T47D (cell line): Measurements from ENCODE around the gene CHL1.

Experiments
- DNase-seq, 2 experiments: peaks; one replicate each; pipeline versions ENCODE4 v3.0.0 to v3.0.0-alpha.2; 2011 to 2012; ENCODE audit warnings: low read depth in 1 of 2, low spot score in 1 of 2
- JUND ChIP-seq: IDR thresholded peaks from 2 replicates; pipeline ENCODE4 v1.6.1; 2012; ENCODE audit warnings: low read depth
- in situ Hi-C: cut with HindIII; loops from 2 replicates; pipeline ENCODE4 v1.10.0; 2016; ENCODE audit warnings: low sequenced_read_pairs, low pct_unique_long_range_greater_than_20kb

CHL1 gene

DNA sequence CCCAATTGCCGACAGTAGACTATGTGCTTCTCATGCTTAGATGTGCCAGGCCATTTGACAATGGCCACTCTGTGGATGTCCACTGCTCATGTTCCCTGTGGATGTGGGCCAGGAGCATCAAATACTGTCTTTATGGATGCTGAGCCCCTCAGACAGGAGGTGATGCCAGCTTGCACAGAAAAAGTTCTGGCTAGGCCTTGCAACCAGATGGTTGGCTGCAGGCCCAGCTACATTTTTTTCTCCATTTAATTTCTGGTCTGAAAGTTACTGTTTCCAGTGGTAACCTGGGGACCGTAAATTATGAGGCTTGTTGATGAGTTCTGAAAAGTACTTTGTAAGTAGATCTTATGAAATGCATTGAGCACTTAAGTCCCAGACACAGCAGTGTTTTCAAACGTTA is 228.5 kb downstream of the CHL1 start:
- no peak for TF ChIP-seq JUND
- DNase-seq, result no peak
- in situ Hi-C loops, result no loop called here

DNA sequence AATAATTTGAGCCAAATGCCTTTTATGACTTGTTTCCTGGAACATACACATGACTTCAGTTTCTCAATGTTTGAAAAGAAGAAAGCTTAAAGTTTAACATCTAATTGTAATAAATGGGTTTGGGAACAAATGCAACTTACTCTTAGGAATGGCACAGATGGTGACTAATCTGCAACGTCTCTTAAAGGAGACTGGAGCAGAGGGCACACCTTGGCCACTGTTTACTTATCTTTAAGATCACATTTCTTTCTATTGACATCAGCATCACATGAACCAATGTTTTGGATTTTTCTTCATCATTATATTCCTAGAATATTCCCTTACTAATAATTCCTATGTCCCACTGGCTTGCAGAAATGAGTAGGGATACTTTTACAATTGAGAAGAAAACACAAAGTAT is 229.5 kb downstream of the CHL1 start:
- no peak for TF ChIP-seq JUND
- in situ Hi-C loops, result no loop called here
- DNase-seq, result no peak

DNA sequence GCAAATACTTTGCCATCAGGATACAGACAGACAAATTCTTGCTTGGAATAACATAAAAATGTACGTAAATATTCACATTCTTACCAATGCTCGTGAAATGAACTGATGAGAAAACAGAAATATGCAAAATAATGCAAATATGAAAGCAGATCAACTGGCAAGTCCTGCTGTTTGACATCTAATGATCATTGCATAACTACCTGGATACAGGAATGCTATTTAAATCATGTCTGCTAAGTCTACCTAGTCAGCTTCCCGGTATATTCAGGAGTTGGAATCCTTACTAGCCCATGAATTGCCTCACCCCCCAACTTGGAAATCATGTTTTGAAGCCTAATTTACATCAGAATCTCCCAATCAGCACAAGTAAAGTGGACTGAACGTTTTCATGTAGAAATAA is 230.6 kb downstream of the CHL1 start:
- TF ChIP-seq JUND, result no peak
- in situ Hi-C loops, result no loop called here
- DNase-seq, result no peak

DNA sequence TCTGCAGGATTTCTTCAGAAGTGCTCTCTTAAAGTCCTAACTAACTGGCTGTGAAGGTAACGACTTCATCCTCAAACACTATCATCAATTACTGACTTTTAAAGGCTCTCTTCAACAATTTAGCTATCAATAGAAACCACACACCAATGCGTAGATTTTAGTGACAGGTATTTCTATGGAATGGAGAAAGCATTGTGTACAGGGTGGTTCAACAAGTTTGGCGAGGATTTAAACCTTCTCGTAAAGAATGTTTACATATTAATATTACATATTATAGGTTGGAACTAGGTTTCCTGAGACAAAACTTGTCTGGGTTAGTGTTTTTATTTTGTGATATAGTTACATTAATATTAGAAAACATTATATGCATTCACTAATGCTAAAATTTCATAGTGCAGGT is 233.6 kb downstream of the CHL1 start:
- DNase-seq, result peak; percentile 10 to 68
- no peak for TF ChIP-seq JUND
- in situ Hi-C loops, result no loop called here

DNA sequence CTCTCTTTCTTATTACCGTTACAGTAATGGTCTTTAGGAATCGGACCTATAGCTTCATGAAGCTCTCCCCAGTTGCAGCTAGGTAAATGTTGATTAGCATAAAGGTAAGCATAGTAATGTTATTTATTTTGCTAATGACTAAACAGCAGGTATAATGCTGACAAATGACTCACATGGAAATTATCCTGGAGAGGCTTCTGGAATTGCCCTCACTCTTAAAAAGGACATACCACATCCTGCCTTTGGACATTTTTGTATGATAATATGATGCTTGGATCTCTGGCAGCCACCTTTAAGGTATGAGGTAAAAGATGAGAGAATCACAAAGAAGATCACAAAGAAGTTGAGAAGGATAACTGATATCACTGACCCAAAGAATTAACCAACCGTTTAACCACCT is 238.6 kb downstream of the CHL1 start:
- TF ChIP-seq JUND, result no peak
- in situ Hi-C loops, result no loop called here
- DNase-seq, result no peak

DNA sequence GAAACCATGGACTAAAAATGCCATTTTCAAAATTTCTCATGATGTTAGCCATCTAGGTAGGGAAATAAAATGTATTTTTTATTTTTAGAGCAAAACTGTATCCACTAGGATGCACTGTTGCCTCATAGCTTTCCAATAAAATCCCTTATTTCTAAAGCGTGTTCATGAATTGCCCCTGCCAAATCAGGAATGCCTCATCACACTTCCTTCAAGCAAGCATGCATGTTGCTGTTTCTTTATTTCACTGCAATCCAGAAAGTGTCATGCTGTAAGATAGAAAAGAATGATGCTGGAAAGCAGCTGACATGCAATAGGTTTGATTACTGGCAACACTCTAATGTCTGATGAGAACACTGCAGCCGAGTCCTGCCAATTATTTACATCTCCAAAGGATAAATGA is 239.5 kb downstream of the CHL1 start:
- in situ Hi-C loops, result no loop called here
- TF ChIP-seq JUND, result no peak
- DNase-seq, result no peak

DNA sequence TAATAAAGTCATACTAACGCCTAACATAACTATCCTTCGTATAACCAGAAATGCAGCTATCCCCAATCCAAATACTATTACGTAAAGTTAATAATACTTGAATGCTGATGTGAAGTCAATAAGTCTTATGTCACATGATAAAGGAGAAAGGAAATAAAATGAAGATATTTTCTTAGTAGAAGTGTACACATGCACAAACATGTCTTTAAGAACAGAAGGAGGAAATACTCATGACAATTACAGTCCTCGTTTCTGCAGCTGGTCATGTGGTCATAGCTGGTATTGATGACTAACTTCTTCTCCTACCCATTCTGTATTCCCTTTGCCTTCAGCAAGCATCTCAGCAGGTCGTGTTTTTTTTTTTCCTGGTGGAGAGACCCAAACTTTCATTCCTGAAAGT is 244.3 kb downstream of the CHL1 start:
- in situ Hi-C loops, result no loop called here
- TF ChIP-seq JUND, result no peak
- DNase-seq, result no peak

DNA sequence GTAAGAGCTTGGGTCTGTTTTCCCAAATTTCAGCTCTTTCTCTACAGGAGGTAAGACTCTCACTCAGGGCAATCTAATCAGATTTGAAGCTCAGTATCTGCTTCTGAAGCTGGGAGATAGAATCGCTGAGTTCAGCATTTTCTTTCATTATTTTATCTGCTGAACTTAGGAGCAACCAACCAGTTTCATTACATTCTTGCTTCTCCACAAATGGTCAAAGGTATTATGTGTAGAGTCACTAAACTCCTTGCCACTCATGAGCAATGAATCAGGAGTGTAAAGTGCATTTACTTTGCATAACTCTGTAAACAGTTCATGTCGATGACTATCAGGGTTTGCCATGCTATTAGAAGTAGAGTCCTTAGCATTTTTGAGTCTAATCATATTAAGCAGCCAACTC is 249.4 kb downstream of the CHL1 start:
- no peak for TF ChIP-seq JUND
- in situ Hi-C loops, result no loop called here
- DNase-seq, result peak in 1 of 2 experiments; percentile 24

DNA sequence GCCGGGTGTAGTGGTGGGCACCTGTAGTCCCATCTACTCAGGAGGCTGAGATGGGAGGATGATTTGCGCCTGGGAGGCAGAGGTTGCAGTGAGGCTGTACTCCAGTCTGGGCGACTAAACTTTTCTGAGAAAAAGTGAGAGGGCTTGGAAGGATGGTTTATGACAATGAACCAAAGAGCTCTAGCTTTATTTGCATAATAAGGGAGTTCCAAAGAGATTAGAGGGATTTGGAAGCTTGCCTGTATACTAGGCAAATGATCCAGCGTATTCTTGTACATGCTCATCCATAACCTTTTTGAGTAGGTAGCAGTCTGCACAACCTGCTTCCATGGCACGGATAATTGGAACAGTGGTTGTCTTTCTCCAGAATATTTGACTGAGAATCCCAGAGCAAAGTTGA is 251.1 kb downstream of the CHL1 start:
- no peak for TF ChIP-seq JUND
- no peak for DNase-seq
- in situ Hi-C loops, result no loop called here

DNA sequence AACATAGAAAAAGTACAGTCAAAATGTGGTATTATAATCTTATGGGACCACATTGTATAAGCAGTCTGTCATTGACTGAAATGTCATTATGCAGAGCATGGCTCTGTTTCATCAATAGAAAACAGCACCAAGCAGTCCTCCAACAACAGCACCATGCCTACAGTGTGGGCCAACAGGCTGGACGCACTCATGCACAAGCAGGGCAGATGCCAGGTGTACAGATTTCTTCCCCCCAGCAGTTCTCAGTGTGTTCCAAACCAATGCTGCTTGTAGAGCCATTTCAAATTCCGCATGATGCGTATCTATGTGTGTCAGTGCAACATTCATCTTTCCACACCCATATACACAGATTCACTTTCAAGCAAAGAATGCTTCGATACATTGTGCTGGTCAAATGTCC is 253.1 kb downstream of the CHL1 start:
- no peak for TF ChIP-seq JUND
- in situ Hi-C loops, result no loop called here
- DNase-seq, result no peak

DNA sequence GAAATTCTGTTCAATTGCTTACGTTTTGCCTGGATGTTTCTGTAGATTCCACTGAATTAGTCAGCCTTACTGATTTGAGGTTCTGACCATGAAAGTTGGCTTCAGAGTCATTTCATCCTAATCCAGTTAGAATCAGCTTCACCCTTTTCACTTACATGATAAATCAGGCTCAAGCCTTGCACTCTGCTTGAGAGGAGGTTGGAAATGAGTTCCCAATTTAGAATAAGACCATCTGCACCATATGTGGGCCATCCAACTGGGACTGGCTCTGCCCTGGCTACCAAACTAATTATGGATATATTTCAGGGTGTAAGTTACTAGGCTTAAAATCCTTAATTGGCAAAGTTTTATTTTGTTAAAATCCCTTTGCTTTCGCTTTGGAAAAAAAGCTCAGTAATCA is 255.7 kb downstream of the CHL1 start:
- no peak for TF ChIP-seq JUND
- in situ Hi-C loops, result no loop called here
- DNase-seq, result no peak

DNA sequence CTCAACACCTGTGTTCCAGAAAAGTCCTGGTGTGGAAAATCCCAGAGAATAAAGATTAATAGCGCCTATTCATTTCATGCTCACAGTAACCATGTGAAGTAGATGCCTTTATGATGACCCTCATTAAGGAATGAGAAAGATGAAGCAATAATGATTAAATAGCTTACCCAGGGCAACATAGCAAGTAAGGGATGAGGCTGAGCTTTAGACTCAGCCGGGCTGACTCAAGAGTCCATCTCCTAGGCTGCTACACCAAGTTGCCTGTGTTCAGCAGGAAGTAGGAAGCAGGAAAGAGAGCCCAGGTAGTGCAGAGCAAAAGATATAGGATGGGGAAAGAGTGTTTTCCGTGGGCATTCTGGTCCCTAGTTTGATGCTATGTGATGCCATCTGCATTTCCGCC is 256.5 kb downstream of the CHL1 start:
- no peak for TF ChIP-seq JUND
- no peak for DNase-seq
- in situ Hi-C loops, result no loop called here

DNA sequence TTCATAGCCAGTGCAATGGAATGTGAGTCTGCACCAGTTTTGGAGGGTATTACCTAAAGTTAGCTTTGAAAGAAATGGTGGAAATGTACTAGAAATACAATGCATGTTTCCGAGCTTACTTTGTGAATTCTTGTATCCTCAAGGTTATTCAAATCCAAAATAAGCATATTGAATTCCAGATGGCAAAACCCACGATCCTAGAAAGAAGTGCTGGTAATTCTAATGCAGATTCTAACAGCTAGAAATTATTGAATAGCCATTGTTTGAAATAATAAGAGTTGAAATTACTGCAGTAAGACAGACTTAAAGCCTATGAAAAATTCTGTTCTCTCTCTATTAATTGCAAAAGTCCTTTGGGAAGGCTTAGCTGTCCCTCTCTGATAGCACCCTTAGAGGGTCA is 258.4 kb downstream of the CHL1 start:
- in situ Hi-C loops, result no loop called here
- no peak for TF ChIP-seq JUND

DNA sequence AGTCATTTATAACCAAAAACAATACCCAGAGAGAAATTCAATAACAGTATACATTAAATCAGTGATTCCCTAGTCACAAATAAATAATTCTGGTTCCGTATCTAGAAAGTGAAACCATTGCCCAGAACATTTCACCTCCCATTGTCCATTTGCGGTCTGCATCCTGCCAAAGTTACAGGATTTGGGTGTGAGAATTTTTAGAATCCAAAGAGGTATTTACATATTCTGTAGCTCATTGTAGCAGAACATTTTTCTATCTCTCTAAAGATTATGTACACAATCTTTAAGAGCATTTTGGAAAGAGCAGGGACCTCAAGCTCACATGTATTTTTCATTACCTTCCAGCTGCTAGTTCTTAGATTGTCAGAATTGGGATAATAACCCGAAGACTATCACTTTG is 261.6 kb downstream of the CHL1 start:
- no peak for DNase-seq
- no peak for TF ChIP-seq JUND
- in situ Hi-C loops, result no loop called here

More for the DNA sequence above, 258.4 kb downstream of the CHL1 start:
- DNase-seq, result no peak
